Activated CD8-positive, alpha-beta memory T cell treated with anti-CD3 and anti-CD28 coated beads for 4 hours (primary cell): ENCODE results near the gene LEO1.
"Not testable (repeated sequence)": the region's sequence is repeated elsewhere in the genome, so short reads cannot be mapped to it uniquely, and the experiment has no call there.

Experiments used
- DNase-seq, 2 donors: peaks; one replicate each; pipeline ENCODE4 v3.0.0-alpha.2; 2020; ENCODE audit warnings: low read depth in 2 of 2

LEO1 gene

GRCh38 chr15:52003710-52004109 lies 32.1 kb upstream of the LEO1 start:
- DNase-seq, result no peak

DNA sequence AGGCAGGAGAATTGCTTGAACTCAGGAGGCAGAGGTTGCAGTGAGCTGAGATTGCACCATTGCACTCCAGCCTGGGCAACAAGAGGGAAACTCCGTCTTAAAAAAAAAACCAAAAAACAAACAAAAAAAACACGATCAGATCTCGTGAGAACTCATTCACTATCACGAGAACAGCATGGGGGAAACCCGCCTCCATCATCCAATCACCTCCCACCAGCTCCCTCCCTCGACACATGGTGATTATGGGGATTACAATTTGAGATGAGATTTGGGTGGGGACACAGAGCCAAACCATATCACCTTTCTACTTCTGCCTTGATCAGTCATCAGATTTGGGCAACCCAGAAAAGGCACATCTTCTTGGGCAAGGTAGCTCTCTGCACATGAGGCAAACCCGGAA lies 31.5 kb upstream of the LEO1 start:
- DNase-seq, result not testable (repeated sequence)

- DNase-seq, result no peak
Observed at GRCh38 chr15:52002351-52002750, 30.8 kb upstream of the LEO1 start.

DNA sequence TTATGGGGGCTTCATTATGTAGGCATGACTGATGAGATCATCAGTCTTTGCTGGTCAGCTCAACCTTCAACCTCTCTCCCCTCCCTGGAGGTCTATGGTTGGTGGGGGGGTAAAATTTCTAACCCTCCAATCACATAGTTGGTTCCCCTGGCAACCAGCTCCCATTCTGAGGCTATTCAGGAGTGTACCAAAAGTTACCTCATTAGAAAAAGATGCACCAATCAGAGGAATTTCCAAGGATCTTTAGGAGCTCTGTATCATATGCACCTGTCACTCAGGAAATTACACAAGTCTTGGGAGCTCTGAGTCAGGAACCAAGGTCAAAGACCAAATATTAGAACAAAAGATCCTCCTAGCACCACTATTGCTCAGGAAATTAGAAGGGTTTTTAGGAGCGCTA lies 21.4 kb upstream of the LEO1 start:
- no peak for DNase-seq

GRCh38 chr15:51991141-51991540 lies 19.6 kb upstream of the LEO1 start:
- DNase-seq, result no peak

- no peak for DNase-seq
Observed at GRCh38 chr15:51982770-51983103, 11.2 kb upstream of the LEO1 start.

DNA sequence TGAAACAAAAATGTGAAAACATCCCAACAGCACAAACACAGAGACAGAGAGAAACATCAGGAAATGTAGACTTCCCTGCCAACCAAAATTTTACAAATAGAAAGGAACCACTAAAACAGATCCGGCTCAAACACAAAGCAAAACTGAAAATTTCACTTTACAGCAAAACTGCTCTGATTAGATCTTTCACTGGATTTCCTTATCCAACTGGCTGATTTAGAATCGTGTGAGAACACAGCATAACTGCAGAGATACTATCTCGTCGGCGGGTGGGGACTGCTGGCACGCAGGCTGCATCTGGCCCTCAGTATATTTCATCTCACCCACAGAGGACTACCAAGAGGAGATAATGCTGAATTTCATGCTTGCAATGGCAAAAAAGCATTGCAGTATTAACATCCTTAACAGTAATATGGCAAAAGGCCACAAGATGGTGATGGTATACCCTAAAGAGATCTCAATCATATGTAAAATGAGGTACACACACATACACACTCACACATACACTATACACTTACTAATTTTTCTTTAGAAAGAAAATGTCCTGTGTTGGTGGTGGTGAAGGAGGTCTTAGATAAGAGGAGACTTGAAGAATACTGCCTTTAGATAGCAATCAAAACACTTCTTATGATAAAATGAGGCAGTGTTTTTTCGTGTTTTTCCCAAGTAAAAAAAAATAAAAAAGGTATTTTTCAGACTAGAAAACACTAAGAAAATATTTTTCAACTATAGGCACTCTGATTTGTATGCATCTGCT lies 10.6 kb upstream of the LEO1 start:
- peak in 1 of 2 donors; percentile 5 for DNase-seq

GRCh38 chr15:51973775-51974174 lies 2.2 kb upstream of the LEO1 start:
- DNase-seq, result no peak

DNA sequence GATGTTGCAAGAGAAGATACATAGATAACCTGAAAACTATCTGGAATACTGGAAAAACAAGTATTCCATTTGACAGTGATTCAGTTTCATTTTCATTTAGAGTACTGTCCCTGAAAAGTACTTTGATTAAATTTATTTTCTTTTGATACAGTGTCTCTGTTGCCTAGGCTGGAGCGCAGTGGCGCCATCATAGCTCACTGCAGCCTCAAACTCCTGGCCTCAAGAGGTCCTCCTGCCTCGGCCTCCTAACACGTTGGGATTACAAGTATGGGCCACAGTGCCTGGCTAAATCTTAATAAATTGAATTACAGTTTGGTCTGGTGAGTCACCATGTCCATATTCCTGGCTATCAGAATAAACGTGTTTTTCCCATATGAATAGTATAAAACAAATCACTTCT lies 1.6 kb upstream of the LEO1 start:
- no peak for DNase-seq

- DNase-seq, result no peak
Observed at GRCh38 chr15:51971032-51971374, 575 bp downstream of the LEO1 start.

- DNase-seq, result no peak
Observed at GRCh38 chr15:51970132-51970817, 1.3 kb downstream of the LEO1 start.

GRCh38 chr15:51969728-51970127 lies 1.9 kb downstream of the LEO1 start:
- no peak for DNase-seq

DNA sequence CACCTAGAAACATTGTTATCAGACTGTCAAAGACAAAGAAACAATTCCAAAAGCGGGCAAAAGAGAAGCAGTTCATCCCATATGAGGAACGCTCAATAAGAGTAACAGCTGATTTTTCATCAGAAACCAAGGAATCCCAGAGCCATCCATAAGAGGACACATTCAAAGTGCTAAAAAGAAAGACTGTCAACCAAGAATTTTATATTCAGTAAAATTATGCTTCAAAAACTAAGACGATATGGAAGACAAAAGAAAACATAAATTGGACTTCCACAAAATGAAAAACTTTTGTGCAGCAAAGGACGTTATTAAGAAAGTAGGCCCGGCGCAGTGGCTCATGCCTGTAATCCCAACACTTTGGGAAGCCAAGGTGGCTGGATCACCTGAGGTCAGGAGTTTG lies 4.0 kb downstream of the LEO1 start:
- DNase-seq, result no peak

DNA sequence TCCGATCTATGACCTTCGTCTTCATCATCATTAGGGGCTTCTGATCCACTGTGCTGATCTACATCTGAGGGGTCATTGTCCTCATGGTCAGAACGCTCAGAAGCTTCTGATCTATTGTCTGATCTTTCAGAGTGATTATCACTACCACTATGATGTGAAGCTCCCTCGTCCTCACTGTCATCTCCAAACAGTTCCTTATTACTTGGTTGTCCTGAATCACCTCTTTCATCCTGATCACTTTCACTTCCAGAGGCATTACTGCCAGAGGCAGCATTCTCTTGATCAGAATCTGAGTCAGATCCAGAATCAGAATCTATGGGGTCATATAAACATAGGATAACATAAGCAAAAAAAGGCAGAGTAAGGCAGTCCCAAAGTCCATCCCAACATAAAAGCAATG lies 5.4 kb downstream of the LEO1 start:
- no peak for DNase-seq

GRCh38 chr15:51965691-51966090 lies 5.9 kb downstream of the LEO1 start:
- no peak for DNase-seq

- no peak for DNase-seq
Observed at GRCh38 chr15:51955504-51955903, 16.1 kb downstream of the LEO1 start.

GRCh38 chr15:51952805-51953204 lies 18.8 kb downstream of the LEO1 start:
- DNase-seq, result no peak

DNA sequence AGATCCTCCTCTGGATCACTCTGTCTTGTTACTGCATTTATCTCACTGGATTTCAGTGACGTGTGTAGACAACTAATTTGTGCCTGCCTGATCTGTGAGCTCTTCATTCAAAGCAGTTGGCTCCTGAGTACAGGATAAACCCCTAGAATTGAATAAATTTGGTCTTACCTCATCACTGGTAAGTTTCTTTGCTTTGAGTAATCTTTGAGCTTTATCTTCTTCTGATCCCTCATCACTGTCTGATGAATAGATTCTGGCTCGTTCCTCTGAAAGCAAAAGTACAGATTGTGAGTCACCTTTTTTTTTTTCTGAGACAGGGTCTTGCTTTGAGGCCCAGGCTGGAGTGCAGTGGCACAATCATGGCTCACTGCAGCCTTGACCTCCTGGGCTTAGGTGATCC lies 24.5 kb downstream of the LEO1 start:
- no peak for DNase-seq

- no peak for DNase-seq
Observed at GRCh38 chr15:51939216-51939615, 32.4 kb downstream of the LEO1 start.

DNA sequence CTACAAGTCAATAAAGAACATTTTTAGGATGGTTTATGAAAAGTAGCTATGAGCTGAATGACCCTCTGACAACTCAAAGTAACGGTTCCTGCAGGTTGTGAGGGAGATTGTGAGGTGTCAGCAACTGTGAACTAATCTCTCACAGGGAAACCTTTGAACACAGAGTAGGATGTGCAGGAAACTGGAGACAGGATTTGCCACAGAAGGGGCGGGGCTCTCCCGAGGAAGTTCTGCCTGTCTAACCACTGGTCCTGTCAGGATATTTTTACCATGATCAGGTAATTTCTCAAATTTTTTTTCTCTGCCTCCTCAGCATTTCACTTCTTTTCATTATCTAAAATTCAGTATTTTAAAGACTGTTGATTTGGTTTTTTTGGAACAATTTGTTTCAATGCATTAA lies 33.3 kb downstream of the LEO1 start:
- no peak for DNase-seq

GRCh38 chr15:51936105-51936478 lies 35.5 kb downstream of the LEO1 start:
- DNase-seq, result no peak

DNA sequence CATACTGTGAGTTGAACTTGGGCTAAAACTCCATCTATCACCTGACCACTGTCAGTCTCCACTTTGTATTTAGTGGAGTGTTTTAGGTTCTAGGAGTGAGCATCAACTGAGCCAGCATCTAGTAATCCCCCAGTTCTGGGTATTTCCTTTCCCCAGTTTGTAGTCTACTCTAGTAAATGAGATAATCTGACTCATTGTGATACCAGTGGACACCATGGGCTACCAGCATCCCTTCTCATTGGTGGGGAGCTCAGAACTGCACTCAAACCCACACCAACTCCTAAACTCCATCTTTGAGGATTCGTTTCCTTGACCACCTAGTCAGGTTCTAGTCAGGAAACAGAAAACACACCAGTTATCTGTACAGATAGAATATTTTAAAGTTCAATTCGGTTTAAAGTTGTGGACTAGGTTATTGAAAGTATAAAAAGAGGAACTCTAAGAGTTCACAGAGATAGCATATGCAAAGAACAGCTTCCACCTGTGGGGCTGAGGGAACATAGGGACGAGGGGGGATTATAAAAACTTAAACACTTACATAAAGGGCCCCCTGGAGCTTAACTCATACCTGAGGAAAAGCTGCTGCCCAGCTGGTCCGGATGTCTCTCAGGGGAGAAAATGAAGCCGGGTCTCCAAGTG lies 36.0 kb downstream of the LEO1 start:
- no peak for DNase-seq

GRCh38 chr15:51932161-51932560 lies 39.4 kb downstream of the LEO1 start:
- no peak for DNase-seq
